ENCODE data around the gene ARID3A.
A peak's percentile ranks its signal among the peaks of the same experiment; 100 is the strongest.

ARID3A gene

GRCh38 chr19:984165-984967, 58.5 kb downstream of the ARID3A start, which contains the start of gene WDR18:
WDR18 (plus strand) TSS chr19:984345; CDS start chr19:984354, 9 bp downstream.
- no peaks in the 10 kb centered on the region for H3K9me3 ChIP-seq (ENCODE audit: insufficient read depth, low read length)
- H3K36me3 ChIP-seq (ENCODE audit: insufficient read depth, insufficient read length, low read length), result peaks cover 38% of the 10 kb centered on the region
- H3K4me1 ChIP-seq (ENCODE audit: insufficient read depth, insufficient read length), result peaks cover 15% of the 10 kb centered on the region
- peak; percentile 77 for DNase-seq (ENCODE audit: low read depth, low spot score)
- TF ChIP-seq SUZ12 (IDR thresholded peaks at IDR 0.05; ENCODE audit: extremely low read depth, insufficient read depth, insufficient read length), result no peak
- TF ChIP-seq YY1 (IDR thresholded peaks at IDR 0.05; ENCODE audit: insufficient read depth, insufficient read length), result peak; percentile 94
- no peak for TF ChIP-seq ZNF274 (IDR thresholded peaks at IDR 0.05; ENCODE audit: low read depth, low read length)
- peak within 1 kb of the TSS; percentile 99 for H3K4me3 ChIP-seq (ENCODE audit: insufficient read length, low read depth)
- no peaks in the 10 kb centered on the region for H3K27me3 ChIP-seq (ENCODE audit: insufficient read depth, insufficient read length)
- H3K9ac ChIP-seq (ENCODE audit: insufficient read length, low read depth), result peak within 1 kb of the TSS; percentile 100

GRCh38 chr19:986083-986482, 60.2 kb downstream of the ARID3A start:
- Histone ChIP-seq H3K27me3 (ENCODE audit: insufficient read depth, insufficient read length) (no peaks in the 10 kb centered on the region), H3K4me1 (ENCODE audit: insufficient read depth, insufficient read length) (peaks cover 22% of the 10 kb centered on the region), H3K9ac (ENCODE audit: insufficient read length, low read depth) (no peak overlapping the region), H3K4me3 (ENCODE audit: insufficient read length, low read depth) (no peak overlapping the region), H3K36me3 (ENCODE audit: insufficient read depth, insufficient read length, low read length) (peaks cover 55% of the 10 kb centered on the region), H3K9me3 (ENCODE audit: insufficient read depth, low read length) (no peaks in the 10 kb centered on the region)
- TF ChIP-seq ZNF274 (IDR thresholded peaks at IDR 0.05; ENCODE audit: low read depth, low read length), result no peak
- no peak for TF ChIP-seq SUZ12 (IDR thresholded peaks at IDR 0.05; ENCODE audit: extremely low read depth, insufficient read depth, insufficient read length)
- no peak for TF ChIP-seq YY1 (IDR thresholded peaks at IDR 0.05; ENCODE audit: insufficient read depth, insufficient read length)
- DNase-seq (ENCODE audit: low read depth, low spot score), result no peak

- Histone ChIP-seq H3K4me1 (ENCODE audit: insufficient read depth, insufficient read length) (peaks cover 23% of the 10 kb centered on the region), H3K9ac (ENCODE audit: insufficient read length, low read depth) (no peak overlapping the region), H3K27me3 (ENCODE audit: insufficient read depth, insufficient read length) (no peaks in the 10 kb centered on the region), H3K9me3 (ENCODE audit: insufficient read depth, low read length) (no peaks in the 10 kb centered on the region), H3K36me3 (ENCODE audit: insufficient read depth, insufficient read length, low read length) (peaks cover 70% of the 10 kb centered on the region), H3K4me3 (ENCODE audit: insufficient read length, low read depth) (no peak overlapping the region)
- TF ChIP-seq YY1 (IDR thresholded peaks at IDR 0.05; ENCODE audit: insufficient read depth, insufficient read length) (no peak), SUZ12 (IDR thresholded peaks at IDR 0.05; ENCODE audit: extremely low read depth, insufficient read depth, insufficient read length) (no peak), ZNF274 (IDR thresholded peaks at IDR 0.05; ENCODE audit: low read depth, low read length) (no peak)
- DNase-seq (ENCODE audit: low read depth, low spot score), result no peak
Measured at GRCh38 chr19:988081-988480, 62.2 kb downstream of the ARID3A start.

GRCh38 chr19:988510-988909, 62.7 kb downstream of the ARID3A start:
- no peak for DNase-seq (ENCODE audit: low read depth, low spot score)
- TF ChIP-seq YY1 (IDR thresholded peaks at IDR 0.05; ENCODE audit: insufficient read depth, insufficient read length), result no peak
- TF ChIP-seq ZNF274 (IDR thresholded peaks at IDR 0.05; ENCODE audit: low read depth, low read length), result no peak
- no peak for TF ChIP-seq SUZ12 (IDR thresholded peaks at IDR 0.05; ENCODE audit: extremely low read depth, insufficient read depth, insufficient read length)
- Histone ChIP-seq H3K4me1 (ENCODE audit: insufficient read depth, insufficient read length) (peaks cover 24% of the 10 kb centered on the region), H3K27me3 (ENCODE audit: insufficient read depth, insufficient read length) (no peaks in the 10 kb centered on the region), H3K9me3 (ENCODE audit: insufficient read depth, low read length) (no peaks in the 10 kb centered on the region), H3K9ac (ENCODE audit: insufficient read length, low read depth) (no peak overlapping the region), H3K4me3 (ENCODE audit: insufficient read length, low read depth) (no peak overlapping the region), H3K36me3 (ENCODE audit: insufficient read depth, insufficient read length, low read length) (peaks cover 75% of the 10 kb centered on the region)

- Histone ChIP-seq H3K9me3 (ENCODE audit: insufficient read depth, low read length) (no peaks in the 10 kb centered on the region), H3K4me3 (ENCODE audit: insufficient read length, low read depth) (no peak overlapping the region), H3K9ac (ENCODE audit: insufficient read length, low read depth) (peak overlapping the region; percentile 10), H3K36me3 (ENCODE audit: insufficient read depth, insufficient read length, low read length) (peaks cover 85% of the 10 kb centered on the region), H3K4me1 (ENCODE audit: insufficient read depth, insufficient read length) (peaks cover 27% of the 10 kb centered on the region), H3K27me3 (ENCODE audit: insufficient read depth, insufficient read length) (no peaks in the 10 kb centered on the region)
- DNase-seq (ENCODE audit: low read depth, low spot score), result no peak
- TF ChIP-seq ZNF274 (IDR thresholded peaks at IDR 0.05; ENCODE audit: low read depth, low read length) (no peak), YY1 (IDR thresholded peaks at IDR 0.05; ENCODE audit: insufficient read depth, insufficient read length) (no peak), SUZ12 (IDR thresholded peaks at IDR 0.05; ENCODE audit: extremely low read depth, insufficient read depth, insufficient read length) (no peak)
Measured at GRCh38 chr19:989381-990081, 63.7 kb downstream of the ARID3A start.

- Histone ChIP-seq H3K9me3 (ENCODE audit: insufficient read depth, low read length) (no peaks in the 10 kb centered on the region), H3K27me3 (ENCODE audit: insufficient read depth, insufficient read length) (no peaks in the 10 kb centered on the region), H3K4me1 (ENCODE audit: insufficient read depth, insufficient read length) (peaks cover 22% of the 10 kb centered on the region), H3K4me3 (ENCODE audit: insufficient read length, low read depth) (no peak overlapping the region), H3K9ac (ENCODE audit: insufficient read length, low read depth) (peak overlapping the region; percentile 50), H3K36me3 (ENCODE audit: insufficient read depth, insufficient read length, low read length) (peaks cover 91% of the 10 kb centered on the region)
- TF ChIP-seq YY1 (IDR thresholded peaks at IDR 0.05; ENCODE audit: insufficient read depth, insufficient read length), result no peak
- no peak for TF ChIP-seq SUZ12 (IDR thresholded peaks at IDR 0.05; ENCODE audit: extremely low read depth, insufficient read depth, insufficient read length)
- TF ChIP-seq ZNF274 (IDR thresholded peaks at IDR 0.05; ENCODE audit: low read depth, low read length), result no peak
- DNase-seq (ENCODE audit: low read depth, low spot score), result no peak
Measured at GRCh38 chr19:990119-990571, 64.3 kb downstream of the ARID3A start.

GRCh38 chr19:990746-991145, 64.9 kb downstream of the ARID3A start:
- Histone ChIP-seq H3K4me3 (ENCODE audit: insufficient read length, low read depth) (no peak overlapping the region), H3K9ac (ENCODE audit: insufficient read length, low read depth) (peak overlapping the region; percentile 50), H3K27me3 (ENCODE audit: insufficient read depth, insufficient read length) (no peaks in the 10 kb centered on the region), H3K9me3 (ENCODE audit: insufficient read depth, low read length) (no peaks in the 10 kb centered on the region), H3K36me3 (ENCODE audit: insufficient read depth, insufficient read length, low read length) (peaks cover 91% of the 10 kb centered on the region), H3K4me1 (ENCODE audit: insufficient read depth, insufficient read length) (peaks cover 18% of the 10 kb centered on the region)
- no peak for DNase-seq (ENCODE audit: low read depth, low spot score)
- no peak for TF ChIP-seq YY1 (IDR thresholded peaks at IDR 0.05; ENCODE audit: insufficient read depth, insufficient read length)
- TF ChIP-seq SUZ12 (IDR thresholded peaks at IDR 0.05; ENCODE audit: extremely low read depth, insufficient read depth, insufficient read length), result no peak
- TF ChIP-seq ZNF274 (IDR thresholded peaks at IDR 0.05; ENCODE audit: low read depth, low read length), result no peak
